PC-3 (cell line): Measurements from ENCODE around the gene AMN. TPM values are rescaled to one million over a fixed set of nuclear protein-coding genes. Genes with fewer than 3 reads are reported as not detected.
A peak's percentile ranks its signal among the peaks of the same experiment; 100 is the strongest.

Source experiments
- ATAC-seq: fragments of 200-7000 bp; cut with Tn5 transposase; 2 replicates; pipeline ENCODE4 v1.9.1; 2020; ENCODE audit warnings: mild to moderate bottlenecking, moderate library complexity
- BruUV-seq: library from RNA; stranded (reverse); fragments of 400-500 nt; replicated peaks from 2 replicates; lab custom pipeline; 2021; lab: Mats Ljungman, UMichigan
- CTCF ChIA-PET: fragments of 300-600 bp; sonication (Branson Sonifier 250); formaldehyde crosslinking; loops from one replicate; lab custom pipeline; 2022; ENCODE audit warnings: antibody characterized with exemption; lab: Charles Lee
- POLR2A ChIA-PET: fragments of 300-600 bp; sonication (Branson Sonifier 250); formaldehyde crosslinking; loops from one replicate; lab custom pipeline; 2022; ENCODE audit warnings: antibody characterized with exemption; ENCODE audit not compliant: unreplicated experiment; lab: Charles Lee
- DNase-seq: peaks from one replicate; pipeline ENCODE4 v3.0.0-alpha.2; 2015
- H2AFZ ChIP-seq: fragments of 300-600 bp; sonication (generic); 2 replicates; pipeline ENCODE4 v1.6.0; 2016; ENCODE audit warnings: antibody characterized with exemption, low read length
- H3F3A ChIP-seq: fragments of 300-600 bp; sonication (generic); one replicate; pipeline ENCODE4 v1.6.0; 2017; ENCODE audit warnings: antibody characterized with exemption, low read length, control low read depth, mild to moderate bottlenecking; ENCODE audit not compliant: unreplicated experiment
- H3K27ac ChIP-seq: fragments of 300-600 bp; sonication (generic); 2 replicates; pipeline ENCODE4 v1.5.1; 2016; ENCODE audit warnings: mild to moderate bottlenecking, low read length
- H3K27me3 ChIP-seq: fragments of 300-600 bp; sonication (generic); 2 replicates; pipeline ENCODE4 v1.6.1; 2016; ENCODE audit warnings: low read length, mixed read lengths
- H3K36me3 ChIP-seq: fragments of 300-600 bp; sonication (generic); 2 replicates; pipeline ENCODE4 v1.6.1; 2016; ENCODE audit warnings: low read depth, mixed run types, low read length, mixed read lengths
- H3K4me1 ChIP-seq: fragments of 300-600 bp; sonication (generic); 2 replicates; pipeline ENCODE4 v1.5.1; 2016; ENCODE audit warnings: low read length; ENCODE audit not compliant: insufficient read depth
- H3K4me2 ChIP-seq: fragments of 300-600 bp; sonication (generic); 2 replicates; pipeline ENCODE4 v1.6.0; 2016; ENCODE audit warnings: low read length
- H3K4me3 ChIP-seq: fragments of 300-600 bp; sonication (generic); 2 replicates; pipeline ENCODE4 v1.5.1; 2016; ENCODE audit warnings: mild to moderate bottlenecking, low read length, mixed read lengths
- H3K79me2 ChIP-seq: fragments of 300-600 bp; sonication (generic); 2 replicates; pipeline ENCODE4 v1.6.1; 2017; ENCODE audit warnings: low read length, mixed read lengths
- H3K9ac ChIP-seq: fragments of 300-600 bp; sonication (generic); 2 replicates; pipeline ENCODE4 v1.6.0; 2016; ENCODE audit warnings: mild to moderate bottlenecking, low read length
- H3K9me2 ChIP-seq: fragments of 300-600 bp; sonication (generic); replicated peaks from 2 replicates; pipeline ENCODE4 v1.6.1; 2016; ENCODE audit warnings: mixed run types, low read length, mixed read lengths
- H3K9me3 ChIP-seq: fragments of 300-600 bp; sonication (generic); 2 replicates; pipeline ENCODE4 v1.6.1; 2016; ENCODE audit warnings: low read length, mixed read lengths
- H4K20me1 ChIP-seq: fragments of 300-600 bp; sonication (generic); 2 replicates; pipeline ENCODE4 v1.6.1; 2016; ENCODE audit warnings: low read length, mixed read lengths
- CTCF ChIP-seq: fragments of 300-600 bp; sonication (generic); conservative IDR thresholded peaks from 2 replicates; pipeline ENCODE4 v1.5.1; 2017; ENCODE audit warnings: antibody characterized with exemption, low read depth, mild to moderate bottlenecking, low read length
- EZH2 ChIP-seq: fragments of 300-600 bp; sonication (generic); IDR thresholded peaks from one replicate; pipeline ENCODE4 v1.6.1; 2017; ENCODE audit warnings: antibody characterized with exemption, mild to moderate bottlenecking, low read length; ENCODE audit not compliant: unreplicated experiment
- EZH2phosphoT487 ChIP-seq: fragments of 300-600 bp; sonication (generic); IDR thresholded peaks from 2 replicates; pipeline ENCODE4 v1.6.1; 2018; ENCODE audit warnings: mild to moderate bottlenecking, antibody characterized with exemption, low read length, borderline replicate concordance
- intact Hi-C: fragments of 100-400 bp; cut with micrococcal nuclease; formaldehyde crosslinking; loops from 2 replicates; pipeline ENCODE4 v1.9.0; 2023
- total RNA-seq: library from RNA; depleted of rRNA; stranded (reverse); fragments of >200 nt; gene quantifications from 2 replicates; pipeline ENCODE4 v1.2.3, GENCODE V29; 2014

The AMN gene
- total RNA-seq, 1 experiment from 2014 or later, result not detected

- TF ChIP-seq CTCF, result no peak
- TF ChIP-seq EZH2phosphoT487, result no peak
- TF ChIP-seq EZH2, result no peak
- Histone ChIP-seq H3K4me2 (peak overlapping the region; percentile 64), H3K4me1 (peaks cover 8% of the 10 kb centered on the region; the same call in 1 of the 2 replicates), H3K27me3 (peaks cover 5% of the 10 kb centered on the region), H3K9me3 (no peaks in the 10 kb centered on the region), H4K20me1 (no peaks in the 10 kb centered on the region), H3K79me2 (no peaks in the 10 kb centered on the region), H2AFZ (no peak overlapping the region), H3K27ac (no peak overlapping the region), H3K36me3 (no peaks in the 10 kb centered on the region; the same call in 1 of the 2 replicates), H3K9ac (no peak overlapping the region), H3K4me3 (no peak overlapping the region), H3K9me2 (no peaks in the 10 kb centered on the region), H3F3A (no peaks in the 10 kb centered on the region)
- no TSS peak for BruUV-seq
- POLR2A ChIA-PET, result no interaction called here
- CTCF ChIA-PET, result no interaction called here
- ATAC-seq (peak; percentile 84), DNase-seq (peak; percentile 62)
- intact Hi-C loops, result no loop called here
Observed at GRCh38 chr14:102930753-102931579, 8.5 kb downstream of the AMN start.

GRCh38 chr14:102931580-102932285, 9.3 kb downstream of the AMN start:
- CTCF ChIA-PET, result no interaction called here
- TF ChIP-seq EZH2phosphoT487 (no peak), CTCF (no peak), EZH2 (no peak)
- Histone ChIP-seq H3K9me3 (no peaks in the 10 kb centered on the region), H3K27me3 (peaks cover 5% of the 10 kb centered on the region), H4K20me1 (no peaks in the 10 kb centered on the region), H3K4me2 (no peak overlapping the region), H3K4me1 (peaks cover 8% of the 10 kb centered on the region; the same call in 1 of the 2 replicates), H3K9ac (no peak overlapping the region), H3K36me3 (no peaks in the 10 kb centered on the region; the same call in 1 of the 2 replicates), H3F3A (no peaks in the 10 kb centered on the region), H3K9me2 (no peaks in the 10 kb centered on the region), H2AFZ (no peak overlapping the region), H3K4me3 (no peak overlapping the region), H3K27ac (no peak overlapping the region), H3K79me2 (no peaks in the 10 kb centered on the region)
- ATAC-seq (peak; percentile 11), DNase-seq (no peak)
- POLR2A ChIA-PET, result no interaction called here
- no TSS peak for BruUV-seq
- intact Hi-C loops, result no loop called here
